NCI-H1930 (cell line): ENCODE measurements around the gene ABCD3.
"Not testable (repeated sequence)": the region's sequence is repeated elsewhere in the genome, so short reads cannot be mapped to it uniquely, and the experiment has no call there.

ENCODE experiments used
- DNase-seq, 2 experiments: peaks; one replicate each; lab custom pipeline; 2025; lab: John Stamatoyannopoulos, UW

Gene ABCD3

DNA sequence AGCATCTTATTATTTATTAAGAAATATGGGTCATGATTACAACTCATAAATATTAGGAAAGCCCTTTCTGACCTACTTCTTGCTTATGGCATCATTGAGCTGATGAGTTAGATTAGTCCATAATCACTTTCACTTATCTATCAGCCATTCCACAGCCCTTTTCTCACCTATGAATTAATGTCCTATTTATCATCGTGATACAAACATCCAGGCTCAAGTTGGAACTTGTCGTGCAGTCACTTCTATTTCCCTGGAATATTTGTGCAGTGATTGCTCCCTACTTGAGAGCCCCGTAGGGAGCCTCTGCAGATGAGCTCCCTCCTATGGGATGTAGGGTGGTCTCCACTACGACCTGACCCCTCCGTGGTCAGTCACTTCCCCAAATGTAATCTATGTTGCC lies 131.5 kb downstream of the ABCD3 start:
- DNase-seq, result no peak

DNA sequence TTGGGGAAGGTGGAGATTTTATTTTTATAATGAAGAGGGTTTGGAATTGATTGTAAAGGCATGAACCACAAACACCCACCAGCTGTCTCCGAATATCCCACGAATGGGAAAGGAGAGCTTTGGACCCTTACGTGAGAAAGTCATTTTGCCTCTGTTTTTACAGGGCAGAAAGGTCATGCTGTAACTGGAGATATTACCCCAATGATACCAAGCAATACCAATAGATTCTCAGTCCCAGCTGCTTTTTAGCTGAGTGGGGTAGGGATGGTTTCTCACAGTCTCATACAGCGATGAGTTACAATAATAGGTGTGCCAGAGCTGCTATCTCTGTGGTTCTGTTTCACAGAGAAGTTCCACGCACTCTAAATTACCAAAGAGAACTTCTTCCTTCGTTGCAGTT lies 132.2 kb downstream of the ABCD3 start:
- DNase-seq, result no peak

DNA sequence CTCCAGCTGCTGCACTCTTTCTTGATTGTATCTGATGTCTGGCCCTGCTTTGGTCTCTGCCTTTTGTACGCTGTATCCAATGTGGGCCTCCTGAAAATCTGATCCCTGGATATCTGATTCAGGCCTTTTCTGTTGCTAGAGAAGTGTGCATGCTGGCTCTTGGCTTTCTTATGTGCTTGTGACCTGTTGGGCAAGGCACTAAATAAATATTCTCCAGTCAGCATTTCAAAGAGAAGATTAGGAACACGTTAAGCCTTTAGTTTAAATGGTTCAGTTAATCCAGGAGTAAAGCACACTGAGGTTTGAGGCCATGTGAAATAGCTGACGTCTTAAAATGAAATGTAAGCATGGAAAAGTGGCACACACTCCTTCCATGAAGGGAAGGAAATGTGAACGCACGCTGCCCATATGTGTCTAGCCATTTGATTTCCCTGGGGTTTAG lies 132.6 kb downstream of the ABCD3 start:
- no peak for DNase-seq

DNA sequence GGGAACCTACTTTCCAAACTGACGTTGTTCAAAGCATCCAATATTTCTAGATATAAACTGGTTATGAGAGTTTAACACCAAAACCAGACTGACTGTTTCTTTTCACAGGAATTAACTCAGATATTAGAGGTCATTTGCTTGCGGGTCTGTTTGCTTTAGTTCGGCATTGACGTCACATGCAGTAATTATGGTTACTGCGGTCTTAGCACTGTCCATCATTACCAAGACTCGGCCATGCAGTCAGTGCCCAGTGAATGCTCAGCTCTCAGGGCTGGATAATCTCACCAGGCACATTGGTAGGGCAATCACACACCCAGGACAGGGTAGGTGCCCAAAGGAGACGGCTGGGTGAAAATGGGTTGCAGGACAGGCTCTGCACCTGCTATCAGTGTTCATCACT lies 133.3 kb downstream of the ABCD3 start:
- DNase-seq, result no peak

DNA sequence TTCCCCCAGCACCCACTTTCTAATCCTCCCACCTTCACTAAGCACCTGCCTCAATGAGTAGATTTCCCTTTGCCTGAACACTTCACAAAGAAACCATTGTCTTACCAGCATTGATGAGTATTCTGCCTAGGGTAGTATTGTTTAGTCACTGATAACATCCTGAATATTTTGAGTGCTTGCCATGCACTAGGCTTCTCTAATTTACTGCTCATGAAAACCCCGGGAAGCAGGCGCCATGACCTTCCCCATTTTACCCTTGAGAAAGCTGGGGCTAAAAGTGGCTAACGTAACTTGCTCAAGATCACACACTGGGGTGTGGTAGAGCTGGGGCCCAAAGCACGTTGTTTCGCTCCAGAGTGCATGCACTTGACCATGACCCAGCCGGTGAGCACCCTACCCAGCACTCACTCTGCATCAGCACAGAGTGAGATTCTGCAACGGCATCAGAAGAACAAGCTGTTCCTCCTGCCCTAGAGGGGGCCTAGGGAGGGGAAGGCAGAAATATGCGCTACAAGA lies 133.9 kb downstream of the ABCD3 start:
- no peak for DNase-seq

DNA sequence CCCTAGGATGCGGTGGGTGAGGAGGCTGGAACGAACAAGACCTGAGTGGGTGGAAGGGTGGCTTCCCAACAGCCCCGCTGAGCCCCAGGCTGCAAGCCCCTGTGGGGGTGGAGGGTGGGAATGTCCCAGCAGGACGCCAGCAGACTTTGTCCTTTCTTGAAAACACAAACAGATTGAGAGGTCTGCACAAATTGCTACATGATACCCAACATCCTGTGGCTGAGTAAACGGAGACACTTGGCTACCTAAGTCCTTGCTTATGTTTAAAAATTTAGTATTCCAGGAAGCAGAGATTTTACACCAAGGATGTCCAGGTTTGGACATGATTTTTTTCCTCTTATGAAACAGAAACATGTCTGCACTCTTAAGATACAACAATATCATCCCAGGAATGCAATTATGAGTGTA lies 135.1 kb downstream of the ABCD3 start:
- DNase-seq, result no peak

DNA sequence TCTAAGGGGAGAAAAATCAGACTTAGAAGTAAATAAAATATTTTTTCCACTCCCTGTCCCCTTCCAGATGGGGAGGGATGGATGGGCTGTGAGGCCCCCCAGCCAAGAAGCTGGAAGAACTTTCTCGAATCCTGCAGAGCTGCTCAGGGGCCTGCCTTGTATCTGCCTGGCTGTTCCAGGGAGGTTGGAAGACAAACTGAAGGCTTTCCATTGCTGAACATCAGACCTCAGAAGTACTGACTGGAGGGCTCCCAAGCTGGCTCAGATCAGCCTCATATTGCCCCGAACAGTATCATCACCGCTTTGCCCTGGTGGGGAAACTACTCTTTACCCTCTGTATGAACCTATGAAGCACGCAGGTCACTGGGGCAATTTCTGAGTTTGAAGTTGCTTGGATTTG lies 135.7 kb downstream of the ABCD3 start:
- DNase-seq, result no peak

DNA sequence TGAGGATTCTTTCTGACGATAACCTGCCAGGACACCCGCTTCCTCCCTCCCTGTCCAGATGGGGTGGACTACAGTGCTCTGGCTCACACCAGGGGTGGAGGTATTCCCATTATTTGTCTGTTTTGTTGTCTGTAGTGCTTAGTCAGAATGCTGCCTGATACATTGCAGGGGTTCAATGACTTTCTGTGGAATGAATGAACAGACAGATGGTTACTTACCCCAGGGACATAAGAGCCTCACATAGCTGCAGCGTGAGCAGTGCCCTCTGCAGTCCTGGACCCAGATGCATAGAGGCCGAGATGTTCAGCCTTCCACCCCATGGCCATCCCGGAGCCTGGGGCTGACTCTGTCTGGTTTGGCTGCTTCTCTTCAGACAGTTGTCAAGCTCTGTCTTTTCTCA lies 136.4 kb downstream of the ABCD3 start:
- no peak for DNase-seq

DNA sequence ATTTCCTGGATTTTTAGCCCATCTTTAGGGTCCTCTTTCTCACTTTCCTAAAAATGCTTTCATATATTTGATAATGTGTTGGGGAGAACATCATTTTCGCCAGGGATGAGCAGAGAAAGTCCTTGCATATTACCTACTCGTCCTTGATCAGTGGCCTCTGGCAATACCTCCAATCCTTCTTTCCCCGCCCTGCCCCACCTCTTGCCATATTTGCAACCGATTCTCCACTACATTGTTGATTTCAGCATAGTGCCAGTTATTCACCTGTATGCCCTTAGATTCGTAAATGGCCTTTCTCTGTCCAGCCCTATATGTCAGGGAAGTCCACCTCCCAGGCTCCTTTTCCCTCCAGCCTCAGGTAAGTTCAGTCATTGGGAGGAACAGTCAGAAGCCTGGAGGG lies 136.9 kb downstream of the ABCD3 start:
- no peak for DNase-seq

DNA sequence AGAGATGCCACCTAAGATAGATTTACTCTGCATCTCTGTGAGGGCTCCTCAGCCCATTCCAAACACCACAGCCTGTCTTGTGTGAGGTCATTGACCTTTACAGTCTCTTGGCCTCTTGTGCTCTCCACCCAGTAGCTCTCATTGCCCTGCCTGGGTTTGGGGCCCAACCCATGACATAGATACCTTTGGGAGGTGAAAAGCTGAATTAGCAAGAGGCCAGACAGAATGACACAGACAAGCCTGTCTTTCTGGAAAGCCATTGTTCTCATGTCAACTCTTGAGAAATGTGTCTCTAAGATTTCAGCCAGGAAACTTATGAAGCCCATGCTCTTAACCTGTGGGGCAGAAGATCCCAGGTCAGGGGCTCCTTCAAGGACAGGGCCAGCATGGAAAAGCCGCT lies 141.7 kb downstream of the ABCD3 start:
- no peak for DNase-seq

DNA sequence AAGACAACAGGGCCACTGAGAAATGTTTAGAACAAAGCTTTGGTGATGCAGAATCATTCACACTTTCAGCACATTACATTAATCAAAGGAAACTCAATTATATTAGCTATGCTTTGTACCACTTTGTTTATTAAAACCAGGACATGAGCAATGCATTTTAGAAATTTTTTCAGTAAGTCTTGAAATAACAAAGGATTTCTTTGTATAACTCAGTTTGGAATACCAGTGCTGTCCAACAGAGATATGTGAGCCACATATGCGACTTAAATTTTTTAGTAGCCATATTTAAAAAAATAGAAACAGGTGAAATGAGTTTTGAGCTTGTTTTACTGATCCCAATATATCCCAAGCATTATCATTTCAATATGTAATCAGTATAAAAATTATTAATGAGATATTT lies 142.1 kb downstream of the ABCD3 start:
- DNase-seq, result no peak

DNA sequence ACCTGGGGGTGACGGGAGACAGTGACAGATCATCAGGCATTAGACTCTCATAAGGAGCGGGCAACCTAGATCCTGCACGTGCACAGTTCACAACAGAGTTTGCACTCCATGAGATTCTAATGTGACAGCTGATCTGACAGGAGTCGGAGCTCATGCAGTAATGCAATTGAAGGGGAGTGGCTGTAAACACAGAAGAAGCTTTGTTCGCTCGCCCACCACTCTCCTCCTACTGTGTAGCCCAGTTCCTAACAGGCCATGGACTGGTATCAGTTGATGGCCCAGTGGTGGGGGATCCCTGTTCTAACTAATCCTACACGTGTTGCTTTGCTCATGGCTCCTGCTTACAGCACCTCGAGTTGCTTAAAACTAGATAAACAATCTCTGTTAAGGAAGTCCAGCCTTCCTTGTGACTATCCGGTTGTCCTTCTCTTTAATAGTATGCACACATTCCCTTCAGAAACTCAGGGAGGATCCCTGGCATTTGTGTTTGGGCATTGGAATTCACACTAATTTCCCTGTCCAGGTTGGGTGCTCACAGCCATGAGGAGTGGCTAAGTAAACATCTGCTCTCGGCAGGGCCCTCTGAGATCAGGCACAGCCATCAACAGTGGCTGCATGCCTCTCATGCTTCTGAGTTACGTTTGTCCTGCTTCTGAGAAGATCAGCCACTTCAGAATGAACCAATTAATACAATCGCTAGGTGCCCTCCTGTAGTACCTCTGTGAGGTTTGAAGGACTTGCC lies 144.5 kb downstream of the ABCD3 start:
- no peak for DNase-seq

DNA sequence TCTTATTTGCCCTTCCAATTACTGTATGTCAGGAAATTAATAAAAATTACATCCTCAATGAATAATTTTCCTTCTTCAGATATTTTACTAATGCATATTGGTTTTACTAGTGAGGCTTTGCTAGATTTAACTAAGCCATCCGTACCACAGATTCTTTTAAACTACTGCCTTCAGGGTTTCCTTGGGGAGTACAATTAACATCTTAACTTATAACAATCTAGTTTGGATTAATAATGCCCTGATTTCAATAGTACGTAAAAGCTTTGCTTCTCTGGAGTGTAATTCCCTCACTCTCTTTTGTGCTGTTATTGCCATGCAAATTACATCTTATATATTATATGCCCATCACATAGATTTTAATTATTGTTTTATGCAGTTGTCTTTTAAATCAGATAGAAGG lies 147.7 kb downstream of the ABCD3 start:
- DNase-seq, result no peak

DNA sequence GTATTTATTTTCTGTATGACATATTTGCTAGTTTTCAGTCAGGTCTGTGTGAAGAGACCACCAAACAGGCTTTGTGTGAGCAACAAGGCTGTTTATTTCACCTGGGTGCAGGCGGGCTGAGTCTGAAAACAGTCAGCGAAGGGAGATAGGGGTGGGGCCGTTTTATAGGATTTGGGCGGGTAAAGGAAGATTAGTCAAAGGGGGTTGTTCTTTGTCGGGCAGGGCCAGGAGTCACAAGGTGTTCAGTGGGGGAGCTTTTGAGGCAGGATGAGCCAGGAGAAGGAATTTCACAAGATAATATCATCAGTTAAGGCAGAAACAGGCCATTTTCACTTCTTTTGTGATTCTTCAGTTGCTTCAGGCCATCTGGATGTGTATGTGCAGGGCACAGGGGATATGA lies 148.2 kb downstream of the ABCD3 start:
- DNase-seq, result not testable (repeated sequence)

DNA sequence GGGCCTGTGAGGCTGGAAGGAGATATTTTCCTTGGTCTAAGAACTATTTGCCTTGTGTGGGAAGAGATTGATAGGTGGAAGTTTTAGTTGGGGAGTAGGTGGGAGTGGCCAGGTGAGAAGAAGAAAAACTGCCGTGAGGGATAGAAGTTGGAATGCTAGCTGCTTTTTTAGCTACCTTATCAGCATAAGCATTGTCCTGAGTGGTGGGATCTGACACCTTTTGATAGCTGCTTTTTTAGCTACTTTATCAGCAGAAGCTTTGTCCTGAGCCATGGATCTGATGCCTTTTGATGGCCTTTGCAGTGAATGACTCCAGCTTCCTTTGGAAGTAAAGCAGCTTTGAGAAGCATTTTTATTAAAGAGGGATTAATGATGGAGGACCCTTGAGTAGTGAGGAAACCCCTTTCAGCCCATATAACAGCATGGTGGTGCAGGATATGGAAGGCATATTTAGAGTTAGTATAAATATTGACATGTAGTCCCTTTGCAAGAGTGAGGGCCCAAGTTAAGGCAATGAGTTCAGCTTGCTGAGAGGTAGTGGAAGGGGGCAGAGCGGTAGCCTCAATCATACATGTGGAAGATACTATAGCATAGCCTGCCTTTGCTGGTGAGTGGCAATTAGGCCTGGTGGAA lies 149.9 kb downstream of the ABCD3 start:
- DNase-seq, result not testable (repeated sequence)
